Smooth muscle cell (in vitro differentiated cells): Measurements from ENCODE around the gene MAK. TPM values are rescaled to one million over a fixed set of nuclear protein-coding genes. Genes with fewer than 3 reads are reported as not detected.

Experiments used
- DNase-seq: peaks from one replicate; lab custom pipeline; 2025; ENCODE audit not compliant: unreplicated experiment; lab: John Stamatoyannopoulos, UW
- H2AFZ ChIP-seq: fragments of 200-600 bp; sonication (generic); 2 replicates; pipeline ENCODE4 v1.6.0; 2016; ENCODE audit warnings: antibody characterized with exemption, low read depth, mild to moderate bottlenecking
- H3F3A ChIP-seq: fragments of 200-600 bp; sonication (generic); 2 replicates; pipeline ENCODE4 v1.6.0; 2017; ENCODE audit warnings: antibody characterized with exemption, low read depth
- H3K27ac ChIP-seq: fragments of 200-600 bp; sonication (generic); 2 replicates; pipeline ENCODE4 v1.5.1; 2016; ENCODE audit warnings: low read depth, mild to moderate bottlenecking
- H3K27me3 ChIP-seq: fragments of 200-600 bp; sonication (generic); 2 replicates; pipeline ENCODE4 v1.6.1; 2016; ENCODE audit warnings: low read depth, mild to moderate bottlenecking
- H3K36me3 ChIP-seq: fragments of 200-600 bp; sonication (generic); 2 replicates; pipeline ENCODE4 v1.5.1; 2016; ENCODE audit warnings: low read depth
- H3K4me1 ChIP-seq: fragments of 200-600 bp; sonication (generic); 2 replicates; pipeline ENCODE4 v1.5.1; 2016; ENCODE audit warnings: low read depth
- H3K4me2 ChIP-seq: fragments of 200-600 bp; sonication (generic); 2 replicates; pipeline ENCODE4 v1.6.0; 2016; ENCODE audit warnings: mild to moderate bottlenecking
- H3K4me3 ChIP-seq: fragments of 200-600 bp; sonication (generic); 2 replicates; pipeline ENCODE4 v1.5.1; 2016; ENCODE audit warnings: mild to moderate bottlenecking
- H3K79me2 ChIP-seq: fragments of 200-600 bp; sonication (generic); 2 replicates; pipeline ENCODE4 v1.6.0; 2016; ENCODE audit warnings: low read depth, mild to moderate bottlenecking
- H3K9ac ChIP-seq: fragments of 200-600 bp; sonication (generic); 2 replicates; pipeline ENCODE4 v1.6.0; 2016; ENCODE audit warnings: low read depth
- H3K9me3 ChIP-seq: fragments of 200-600 bp; sonication (generic); replicated peaks from 2 replicates; pipeline ENCODE4 v1.5.1; 2016; ENCODE audit warnings: low read depth
- H4K20me1 ChIP-seq: fragments of 200-600 bp; sonication (generic); 2 replicates; pipeline ENCODE4 v1.6.0; 2016; ENCODE audit warnings: low read depth
- WGBS: methylation state at CpG from one replicate; pipeline ENCODE4 v1.1.7; 2016; ENCODE audit warnings: low lambda C conversion rate; 5-methylcytosine and 5-hydroxymethylcytosine counted together
- polyA plus RNA-seq: library from polyadenylated mRNA; unstranded; fragments of >200 nt; fragmentation: Nextera tagmentation; extraction: Ambion mirVana; gene quantifications from 2 replicates; pipeline ENCODE4 v1.2.1, GENCODE V29; 2016
- total RNA-seq: library from RNA; depleted of rRNA; stranded (reverse); fragments of >200 nt; gene quantifications from 2 replicates; pipeline ENCODE4 v1.2.3, GENCODE V29; 2014
- TF ChIP-seq, protein P1 (sequence below): fragments of 200-600 bp; sonication (generic); IDR thresholded peaks from 2 replicates; pipeline ENCODE4 v1.5.1; 2017; ENCODE audit warnings: borderline replicate concordance, mild to moderate bottlenecking, antibody characterized with exemption; ENCODE audit not compliant: insufficient read depth, poor library complexity, severe bottlenecking

MAK gene
- total and polyA plus RNA-seq, 2 experiments from 2014 or later = 0.07 TPM; not detected in 1

DNA sequence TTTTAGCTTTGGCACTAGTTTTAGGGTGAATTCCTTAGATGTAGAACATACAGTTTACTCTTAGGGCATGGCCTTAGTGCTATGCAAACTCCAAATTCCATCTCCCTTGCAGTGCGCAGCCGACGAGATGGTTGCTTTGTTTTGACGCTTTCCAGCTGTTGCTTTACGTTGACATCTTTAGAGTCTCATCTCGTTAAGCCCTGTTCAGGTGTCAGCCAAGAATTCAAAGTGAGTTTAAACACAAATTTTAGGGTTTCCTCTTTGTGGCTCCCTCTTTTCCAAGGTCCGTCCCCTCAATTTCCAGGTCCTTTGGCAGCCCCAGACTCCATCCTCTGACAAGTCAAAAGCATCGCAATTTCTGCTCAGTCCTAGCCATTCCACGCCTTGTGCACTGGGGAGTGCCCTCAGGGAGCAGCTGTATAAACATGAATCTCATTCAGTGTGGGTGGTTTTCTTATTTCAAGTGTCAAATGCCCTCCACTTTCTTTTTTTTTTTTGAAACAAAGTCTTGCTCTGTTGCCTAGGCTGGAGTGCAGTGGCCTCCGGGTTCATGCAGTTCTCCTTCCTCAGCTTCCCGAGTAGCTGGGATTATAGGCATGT is 14.1 kb upstream of the MAK start:
- TF ChIP-seq, protein P1, sequence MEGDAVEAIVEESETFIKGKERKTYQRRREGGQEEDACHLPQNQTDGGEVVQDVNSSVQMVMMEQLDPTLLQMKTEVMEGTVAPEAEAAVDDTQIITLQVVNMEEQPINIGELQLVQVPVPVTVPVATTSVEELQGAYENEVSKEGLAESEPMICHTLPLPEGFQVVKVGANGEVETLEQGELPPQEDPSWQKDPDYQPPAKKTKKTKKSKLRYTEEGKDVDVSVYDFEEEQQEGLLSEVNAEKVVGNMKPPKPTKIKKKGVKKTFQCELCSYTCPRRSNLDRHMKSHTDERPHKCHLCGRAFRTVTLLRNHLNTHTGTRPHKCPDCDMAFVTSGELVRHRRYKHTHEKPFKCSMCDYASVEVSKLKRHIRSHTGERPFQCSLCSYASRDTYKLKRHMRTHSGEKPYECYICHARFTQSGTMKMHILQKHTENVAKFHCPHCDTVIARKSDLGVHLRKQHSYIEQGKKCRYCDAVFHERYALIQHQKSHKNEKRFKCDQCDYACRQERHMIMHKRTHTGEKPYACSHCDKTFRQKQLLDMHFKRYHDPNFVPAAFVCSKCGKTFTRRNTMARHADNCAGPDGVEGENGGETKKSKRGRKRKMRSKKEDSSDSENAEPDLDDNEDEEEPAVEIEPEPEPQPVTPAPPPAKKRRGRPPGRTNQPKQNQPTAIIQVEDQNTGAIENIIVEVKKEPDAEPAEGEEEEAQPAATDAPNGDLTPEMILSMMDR = no peak
- Histone ChIP-seq H4K20me1 (no peaks in the 10 kb centered on the region), H3K27me3 (no peaks in the 10 kb centered on the region), H3K9ac (no peak overlapping the region), H3K4me1 (no peaks in the 10 kb centered on the region), H3K4me2 (no peak overlapping the region), H3K9me3 (peaks cover 7% of the 10 kb centered on the region), H2AFZ (no peak overlapping the region), H3K36me3 (no peaks in the 10 kb centered on the region), H3F3A (no peaks in the 10 kb centered on the region), H3K79me2 (no peaks in the 10 kb centered on the region), H3K4me3 (no peak overlapping the region), H3K27ac (no peak overlapping the region)
- DNase-seq = no peak
- 90% methylated on average over 11 of the region's 11 CpGs for WGBS

GRCh38 chr6:10850728-10851127 is 12.4 kb upstream of the MAK start:
- Histone ChIP-seq H4K20me1 (no peaks in the 10 kb centered on the region), H3F3A (no peaks in the 10 kb centered on the region), H3K9me3 (peaks cover 7% of the 10 kb centered on the region), H3K4me1 (no peaks in the 10 kb centered on the region), H2AFZ (no peak overlapping the region), H3K36me3 (no peaks in the 10 kb centered on the region), H3K4me3 (no peak overlapping the region), H3K4me2 (no peak overlapping the region), H3K27ac (no peak overlapping the region), H3K27me3 (no peaks in the 10 kb centered on the region), H3K79me2 (no peaks in the 10 kb centered on the region), H3K9ac (no peak overlapping the region)
- TF ChIP-seq, protein P1 = no peak
- WGBS = 85% methylated on average over 7 of the region's 7 CpGs
- no peak for DNase-seq

DNA sequence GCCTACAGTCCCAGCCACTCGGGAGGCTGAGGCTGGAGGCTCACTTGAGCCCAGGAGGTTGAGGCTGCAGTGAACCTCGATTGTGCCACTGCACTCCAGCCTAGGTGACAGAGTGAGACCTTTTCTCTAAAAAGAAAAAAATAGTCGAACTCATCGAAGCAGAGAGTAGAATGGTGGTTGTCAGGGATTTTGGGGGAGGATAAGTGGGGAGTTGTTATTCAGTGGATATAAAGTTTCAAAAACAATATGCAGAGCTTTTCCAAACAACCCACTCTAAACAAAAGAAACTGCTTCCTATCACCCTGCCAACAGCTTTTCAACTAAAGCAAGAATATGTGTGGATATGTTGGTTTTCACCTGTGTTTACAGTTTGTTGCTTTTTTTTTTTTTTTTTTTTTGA is 11.6 kb upstream of the MAK start:
- Histone ChIP-seq H3K4me2 (no peak overlapping the region), H3K79me2 (no peaks in the 10 kb centered on the region), H3K4me1 (no peaks in the 10 kb centered on the region), H2AFZ (no peak overlapping the region), H4K20me1 (no peaks in the 10 kb centered on the region), H3K9me3 (peaks cover 7% of the 10 kb centered on the region), H3K27me3 (no peaks in the 10 kb centered on the region), H3K27ac (no peak overlapping the region), H3K4me3 (no peak overlapping the region), H3K36me3 (no peaks in the 10 kb centered on the region), H3K9ac (no peak overlapping the region), H3F3A (no peaks in the 10 kb centered on the region)
- TF ChIP-seq, protein P1 = no peak
- DNase-seq = no peak
- WGBS = 89% methylated on average over 4 of the region's 4 CpGs

DNA sequence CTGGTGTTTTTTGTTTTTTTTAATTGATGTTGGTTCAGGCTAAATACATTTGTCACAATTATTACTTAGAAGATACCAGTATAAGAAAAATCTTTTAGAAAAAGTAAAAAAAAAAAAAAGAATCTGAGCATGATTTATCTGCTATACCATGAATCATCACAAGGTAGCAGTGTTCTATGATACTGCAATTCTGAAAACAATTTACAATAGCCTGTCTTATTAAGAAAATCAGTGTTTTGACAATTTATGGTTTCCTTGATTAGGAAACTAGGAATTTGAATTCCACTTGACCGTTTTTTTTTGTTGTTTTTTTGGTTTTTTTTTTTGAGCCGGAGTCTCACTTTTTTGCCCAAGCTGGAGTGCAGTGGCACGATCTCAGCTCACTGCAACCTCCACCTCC is 9.3 kb upstream of the MAK start:
- no peaks in the 10 kb centered on the region for H3K9me3 ChIP-seq
- TF ChIP-seq, protein P1 = peak; percentile 9
- 85% methylated on average over 3 of the region's 3 CpGs for WGBS
- H3K4me3 ChIP-seq = no peak overlapping the region
- no peak for DNase-seq
- no peaks in the 10 kb centered on the region for H3K79me2 ChIP-seq
- H4K20me1 ChIP-seq = no peaks in the 10 kb centered on the region
- no peak overlapping the region for H3K4me2 ChIP-seq
- no peak overlapping the region for H3K27ac ChIP-seq
- no peaks in the 10 kb centered on the region for H3F3A ChIP-seq
- H3K4me1 ChIP-seq = no peaks in the 10 kb centered on the region
- no peaks in the 10 kb centered on the region for H3K36me3 ChIP-seq
- no peak overlapping the region for H2AFZ ChIP-seq
- no peak overlapping the region for H3K9ac ChIP-seq
- H3K27me3 ChIP-seq = peaks cover under 1% of the 10 kb centered on the region
